Endothelial cell of umbilical vein (primary cell): ENCODE results near the gene TWF2.

Source experiments
- CTCF ChIP-seq, 2 donors: IDR thresholded peaks; 1 replicate in 1 of 2; 2 replicates in 1 of 2; pipeline ENCODE4 v1.5.1; 2011; ENCODE audit warnings: low read length in 2 of 2, mild to moderate bottlenecking in 2 of 2, moderate library complexity in 2 of 2, control low read depth in 1 of 2, inconsistent platforms in 1 of 2, low read depth in 1 of 2; ENCODE audit not compliant: insufficient read depth in 1 of 2; ENCODE audit errors: extremely low read depth in 1 of 2
- MAX ChIP-seq: IDR thresholded peaks from 2 replicates; pipeline ENCODE4 v1.6.1; 2011; ENCODE audit not compliant: insufficient read depth, insufficient read length

- TF ChIP-seq CTCF (IDR thresholded peaks at IDR 0.05; ENCODE audit: extremely low read depth in 1 of 2, insufficient read depth in 1 of 2, low read depth in 1 of 2, low read length in 2 of 2), result no peak
- no peak for TF ChIP-seq MAX
These were observed 52.2 kb downstream of the TWF2 start for GRCh38 chr3:52186729-52187128.
